Neuron (in vitro differentiated cells): Measurements from ENCODE around the gene FKBP9.
"Not testable (repeated sequence)": the region's sequence is repeated elsewhere in the genome, so short reads cannot be mapped to it uniquely, and the experiment has no call there.

Experiments
- H2AFZ ChIP-seq: one replicate; pipeline ENCODE4 v1.6.1; 2013; ENCODE audit warnings: low read depth, mild to moderate bottlenecking, inconsistent platforms, low read length, moderate library complexity
- H3K27me3 ChIP-seq: one replicate; pipeline ENCODE4 v1.6.1; 2013; ENCODE audit warnings: low read length; ENCODE audit not compliant: insufficient read depth
- H3K36me3 ChIP-seq: one replicate; pipeline ENCODE4 v1.6.1; 2013; ENCODE audit warnings: low read length; ENCODE audit not compliant: insufficient read depth
- H3K4me1 ChIP-seq: one replicate; pipeline ENCODE4 v1.6.1; 2013; ENCODE audit warnings: low read length; ENCODE audit not compliant: insufficient read depth
- H3K4me3 ChIP-seq: 2 replicates; pipeline ENCODE4 v1.5.1; 2013; ENCODE audit warnings: mild to moderate bottlenecking, low read length, moderate library complexity
- H3K9me3 ChIP-seq: one replicate; pipeline ENCODE4 v1.6.1; 2013; ENCODE audit warnings: low read length

The FKBP9 gene

DNA sequence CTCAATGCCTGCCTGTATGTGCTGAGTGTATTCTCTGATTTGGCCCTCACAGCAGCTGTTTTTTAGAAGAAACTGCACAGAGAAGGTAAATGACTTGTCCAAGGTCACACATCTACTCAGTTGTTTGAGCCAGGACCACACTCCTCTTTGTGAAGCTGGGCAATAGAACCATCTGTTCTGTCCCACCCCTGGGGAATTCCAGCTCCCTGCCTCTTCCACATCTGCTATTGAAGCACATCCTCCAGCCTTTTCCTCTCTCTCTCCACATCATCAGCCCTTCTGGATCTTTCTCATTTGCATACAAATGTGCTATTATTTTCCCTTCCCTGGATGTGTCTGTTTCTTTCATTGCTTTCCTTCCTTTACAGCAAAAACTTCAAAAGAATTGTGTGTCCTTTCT is 45.9 kb downstream of the FKBP9 start:
- H3K4me3 ChIP-seq, H3K4me1 ChIP-seq, H3K27me3 ChIP-seq, H2AFZ ChIP-seq, H3K9me3 ChIP-seq, H3K36me3 ChIP-seq: not testable (repeated sequence)

DNA sequence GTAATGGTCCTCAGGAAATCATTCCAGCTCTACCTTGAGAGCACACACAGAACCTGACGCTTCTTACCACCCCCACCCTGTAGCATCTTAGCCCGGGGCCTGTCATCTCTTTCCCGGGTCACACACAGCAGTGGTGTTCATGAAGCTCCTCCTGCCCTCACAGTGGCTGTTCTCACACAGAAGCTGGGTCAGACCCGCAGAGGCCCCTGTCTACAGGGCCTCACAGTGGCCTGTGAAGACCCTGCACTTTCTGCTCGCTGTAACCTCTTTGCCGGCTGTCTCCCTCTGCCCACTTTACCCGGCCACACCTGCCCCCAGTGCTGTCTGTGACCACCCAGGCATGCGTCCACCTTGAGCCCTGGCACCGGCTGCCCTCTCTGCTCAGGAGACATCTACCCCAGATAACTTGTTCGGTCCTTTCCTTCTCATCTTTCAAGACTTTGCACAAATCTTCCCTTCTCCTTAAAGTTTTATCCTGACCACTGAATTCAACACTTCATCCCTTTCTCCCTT is 46.9 kb downstream of the FKBP9 start:
- H2AFZ ChIP-seq, H3K4me3 ChIP-seq, H3K36me3 ChIP-seq, H3K27me3 ChIP-seq, H3K4me1 ChIP-seq, H3K9me3 ChIP-seq: not testable (repeated sequence)

DNA sequence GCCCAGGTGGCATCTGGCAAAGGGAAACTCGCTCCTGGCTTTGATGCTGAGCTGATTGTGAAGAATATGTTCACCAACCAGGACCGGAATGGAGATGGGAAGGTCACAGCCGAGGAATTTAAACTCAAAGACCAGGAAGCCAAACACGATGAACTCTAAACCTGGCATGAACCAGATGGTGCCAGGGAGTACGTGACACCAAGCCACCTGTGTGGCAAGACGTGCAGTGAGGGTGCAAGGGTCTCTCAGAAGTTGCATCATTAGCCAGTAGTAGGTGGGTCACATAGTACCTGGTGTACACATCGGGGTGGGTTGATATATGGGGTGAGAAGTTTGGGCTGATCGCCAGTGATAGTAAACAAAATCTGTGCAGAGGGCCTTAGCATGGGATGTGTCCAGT is 48.0 kb downstream of the FKBP9 start:
- H3K4me3 ChIP-seq, H2AFZ ChIP-seq, H3K4me1 ChIP-seq: not testable (repeated sequence)

DNA sequence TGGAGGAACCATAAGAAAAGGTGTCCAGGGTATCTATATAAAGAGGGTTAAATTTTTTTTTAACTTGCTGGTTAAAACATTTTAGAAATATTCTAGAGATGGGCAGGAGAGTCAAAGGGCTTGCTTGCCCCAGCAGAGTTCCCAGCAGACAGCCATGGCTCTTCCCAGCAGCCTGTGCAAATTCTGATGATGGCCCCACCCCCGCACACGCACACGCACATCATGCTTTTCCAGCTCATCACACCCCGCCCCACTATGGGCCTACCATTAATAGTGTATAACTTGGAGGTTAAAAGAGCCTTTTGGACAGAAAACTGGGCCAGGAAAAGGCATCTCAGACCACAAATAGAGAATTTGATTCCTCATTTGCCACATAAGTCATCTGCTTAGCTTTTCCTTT is 48.5 kb downstream of the FKBP9 start:
- H2AFZ ChIP-seq, H3K27me3 ChIP-seq, H3K4me3 ChIP-seq, H3K9me3 ChIP-seq, H3K4me1 ChIP-seq, H3K36me3 ChIP-seq: not testable (repeated sequence)

More for the DNA sequence above, 48.0 kb downstream of the FKBP9 start:
- H3K36me3 ChIP-seq, H3K9me3 ChIP-seq, H3K27me3 ChIP-seq: not testable (repeated sequence)

DNA sequence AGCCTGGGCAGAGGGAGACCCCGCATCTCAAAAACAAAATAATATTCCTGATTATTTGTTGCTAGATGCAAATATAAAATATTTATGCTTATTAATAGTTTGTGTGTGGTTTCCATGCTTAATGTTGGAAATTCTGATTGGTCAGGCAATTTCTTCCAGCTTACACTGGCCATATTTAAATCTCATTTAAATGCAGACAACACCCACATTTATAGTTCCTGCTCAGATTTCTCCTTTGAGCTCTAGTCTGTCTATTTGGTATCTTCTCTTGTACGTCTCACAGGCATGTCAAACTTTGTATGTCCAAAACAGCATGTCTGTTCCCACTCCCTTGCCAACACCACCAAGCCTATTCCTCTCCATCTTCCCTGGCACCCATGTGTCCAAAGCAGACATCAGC is 52.5 kb downstream of the FKBP9 start:
- no peak overlapping the region for H2AFZ ChIP-seq
- peaks cover 27% of the 10 kb centered on the region for H3K36me3 ChIP-seq
- H3K4me3 ChIP-seq, result no peak overlapping the region
- no peaks in the 10 kb centered on the region for H3K4me1 ChIP-seq
- no peaks in the 10 kb centered on the region for H3K9me3 ChIP-seq
- H3K27me3 ChIP-seq, result no peaks in the 10 kb centered on the region

DNA sequence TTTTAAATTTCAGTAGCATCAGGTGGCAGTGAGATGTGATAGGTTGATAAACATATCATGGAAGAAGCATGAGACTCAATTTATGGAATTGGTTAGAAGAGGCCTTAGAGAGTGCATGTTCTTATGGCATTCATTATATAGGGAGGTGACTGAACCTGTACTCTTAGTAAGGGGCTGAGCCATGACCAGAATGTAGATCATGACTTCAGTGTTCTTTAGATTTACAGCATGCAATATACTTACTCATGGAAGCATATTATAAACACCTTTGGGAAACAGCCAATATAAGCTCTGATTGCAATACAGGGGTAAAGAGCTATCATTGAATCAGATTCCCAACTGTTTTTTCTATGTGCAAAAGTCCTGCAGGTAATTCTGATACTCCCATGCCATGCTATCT is 55.1 kb downstream of the FKBP9 start:
- Histone ChIP-seq H3K4me1 (no peaks in the 10 kb centered on the region), H2AFZ (no peak overlapping the region), H3K9me3 (no peaks in the 10 kb centered on the region), H3K27me3 (no peaks in the 10 kb centered on the region), H3K4me3 (no peak overlapping the region), H3K36me3 (peaks cover 47% of the 10 kb centered on the region)

DNA sequence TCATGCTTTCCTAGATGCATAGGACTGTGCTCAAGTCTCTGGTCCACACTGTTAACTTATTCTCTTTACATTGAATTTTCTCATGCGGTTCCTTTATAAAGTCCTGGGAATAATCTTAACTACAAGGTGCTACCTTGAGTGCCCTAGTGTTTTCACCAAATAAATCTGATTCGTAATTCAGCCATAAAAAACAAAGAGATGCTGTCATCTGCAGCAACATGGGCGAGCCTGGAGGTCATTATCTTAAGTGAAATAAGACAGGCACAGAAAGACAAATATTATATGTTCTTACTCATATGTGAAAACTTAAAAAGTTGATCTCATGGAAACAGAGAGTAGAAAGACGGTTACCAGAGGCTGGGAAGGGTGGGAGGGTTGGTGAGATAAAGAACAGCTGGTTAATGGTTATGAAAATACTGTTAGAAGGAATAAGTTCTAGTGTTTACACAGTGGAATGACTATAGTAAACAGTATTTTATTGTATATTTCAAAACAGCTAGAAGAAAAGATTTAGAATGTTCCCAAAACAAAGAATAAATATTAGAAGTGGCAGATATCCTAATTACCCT is 67.0 kb downstream of the FKBP9 start:
- no peaks in the 10 kb centered on the region for H3K9me3 ChIP-seq
- no peak overlapping the region for H3K4me3 ChIP-seq
- H3K27me3 ChIP-seq, result no peaks in the 10 kb centered on the region
- no peaks in the 10 kb centered on the region for H3K4me1 ChIP-seq
- H2AFZ ChIP-seq, result no peak overlapping the region
- peaks cover 47% of the 10 kb centered on the region for H3K36me3 ChIP-seq

DNA sequence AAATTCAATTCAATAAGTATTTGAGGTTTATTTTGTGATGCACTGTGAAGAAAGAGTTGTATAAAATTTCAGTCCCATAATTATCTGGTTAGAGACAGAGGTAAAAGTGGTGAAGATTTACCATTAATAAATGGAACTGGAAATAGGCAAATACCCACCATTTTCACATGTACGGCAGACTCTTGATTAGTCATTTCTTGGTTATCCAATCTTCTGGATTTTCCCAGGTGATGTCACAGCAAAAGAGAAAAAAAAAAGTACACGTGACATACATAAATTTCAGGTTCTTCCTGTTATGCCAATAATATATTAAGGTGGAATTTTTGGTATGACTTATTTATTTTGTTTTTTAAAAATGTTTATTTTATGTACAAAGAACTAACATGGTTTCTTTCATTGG is 78.5 kb downstream of the FKBP9 start:
- Histone ChIP-seq H3K9me3 (no peaks in the 10 kb centered on the region), H3K36me3 (no peaks in the 10 kb centered on the region), H3K27me3 (no peaks in the 10 kb centered on the region), H3K4me1 (no peaks in the 10 kb centered on the region), H2AFZ (no peak overlapping the region), H3K4me3 (no peak overlapping the region)

DNA sequence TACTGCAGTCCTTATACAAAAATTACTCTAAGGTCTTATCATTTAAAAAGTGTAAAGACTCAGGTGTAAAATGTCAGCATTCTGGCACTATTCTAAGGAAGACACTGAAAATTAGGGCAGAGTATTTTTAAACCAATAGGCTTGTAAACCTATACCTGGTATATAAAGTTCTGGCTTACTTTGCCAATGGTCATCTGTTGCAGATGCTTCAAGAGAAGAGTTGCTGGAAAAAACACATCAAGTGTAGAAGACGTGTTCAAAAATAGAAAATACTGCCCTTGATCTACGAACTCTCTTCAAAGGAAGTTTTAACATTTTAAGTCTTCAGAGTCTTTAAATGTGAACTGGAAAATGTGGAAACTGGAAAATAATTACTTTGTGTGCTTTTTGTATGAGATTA is 81.4 kb downstream of the FKBP9 start:
- H3K9me3 ChIP-seq, result no peaks in the 10 kb centered on the region
- no peak overlapping the region for H3K4me3 ChIP-seq

DNA sequence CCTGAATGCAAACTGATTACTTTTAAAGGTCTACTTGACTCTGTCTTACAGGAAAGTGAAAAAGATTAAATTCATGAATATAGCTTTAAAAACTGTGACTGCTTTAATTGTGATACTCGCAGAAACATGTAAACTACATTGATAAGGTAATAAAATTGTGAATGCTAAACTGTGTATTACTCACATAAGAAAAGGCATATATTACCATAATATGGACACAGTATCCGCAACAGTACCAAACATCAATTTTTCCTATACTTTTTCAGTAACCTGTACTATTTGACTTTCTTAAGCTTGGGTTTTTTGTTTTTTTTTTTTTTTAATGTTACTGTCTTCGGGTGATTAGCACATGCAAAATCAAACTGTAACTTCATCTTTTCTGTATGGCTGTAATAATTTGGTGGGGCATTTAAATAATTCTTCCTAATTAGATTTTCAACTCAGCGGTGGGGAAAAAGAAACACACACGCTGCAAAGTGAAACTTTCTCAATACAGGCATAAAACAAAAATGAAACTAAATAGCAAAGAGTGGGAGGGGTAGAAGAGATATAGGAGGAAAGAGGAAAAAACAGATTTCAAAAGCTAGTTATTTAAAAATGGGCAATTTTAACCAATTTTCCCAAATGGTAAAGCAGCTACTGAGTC is 82.1 kb downstream of the FKBP9 start:
- no peaks in the 10 kb centered on the region for H3K9me3 ChIP-seq
- peaks cover 3% of the 10 kb centered on the region for H3K4me1 ChIP-seq
- H3K27me3 ChIP-seq, result no peaks in the 10 kb centered on the region
- no peak overlapping the region for H3K4me3 ChIP-seq
- H2AFZ ChIP-seq, result no peak overlapping the region
- no peaks in the 10 kb centered on the region for H3K36me3 ChIP-seq

More for the DNA sequence above, 81.4 kb downstream of the FKBP9 start:
- H2AFZ ChIP-seq, result no peak overlapping the region
- no peaks in the 10 kb centered on the region for H3K27me3 ChIP-seq
- no peaks in the 10 kb centered on the region for H3K36me3 ChIP-seq
- no peaks in the 10 kb centered on the region for H3K4me1 ChIP-seq

DNA sequence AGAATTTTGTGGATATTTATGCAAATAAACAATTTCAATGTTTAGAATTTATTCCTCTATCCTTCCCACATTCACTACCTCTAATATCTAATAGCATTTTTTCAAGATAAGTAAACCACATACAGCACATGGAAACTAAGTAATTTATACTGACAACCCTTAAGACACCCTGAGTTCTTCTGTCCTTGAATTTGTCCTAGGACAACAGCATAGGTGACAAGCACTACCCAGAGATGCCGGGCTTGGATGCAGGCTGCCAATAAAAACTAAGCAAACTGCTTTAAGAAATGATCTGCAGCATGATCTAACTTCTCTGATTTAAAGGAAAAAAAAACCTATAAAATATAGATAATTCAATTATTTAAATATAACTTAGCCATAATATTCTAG is 82.7 kb downstream of the FKBP9 start:
- H3K4me3 ChIP-seq, result no peak overlapping the region
- no peaks in the 10 kb centered on the region for H3K36me3 ChIP-seq
- H2AFZ ChIP-seq, result no peak overlapping the region
- H3K27me3 ChIP-seq, result no peaks in the 10 kb centered on the region
- H3K4me1 ChIP-seq, result peaks cover 5% of the 10 kb centered on the region
- H3K9me3 ChIP-seq, result no peaks in the 10 kb centered on the region

DNA sequence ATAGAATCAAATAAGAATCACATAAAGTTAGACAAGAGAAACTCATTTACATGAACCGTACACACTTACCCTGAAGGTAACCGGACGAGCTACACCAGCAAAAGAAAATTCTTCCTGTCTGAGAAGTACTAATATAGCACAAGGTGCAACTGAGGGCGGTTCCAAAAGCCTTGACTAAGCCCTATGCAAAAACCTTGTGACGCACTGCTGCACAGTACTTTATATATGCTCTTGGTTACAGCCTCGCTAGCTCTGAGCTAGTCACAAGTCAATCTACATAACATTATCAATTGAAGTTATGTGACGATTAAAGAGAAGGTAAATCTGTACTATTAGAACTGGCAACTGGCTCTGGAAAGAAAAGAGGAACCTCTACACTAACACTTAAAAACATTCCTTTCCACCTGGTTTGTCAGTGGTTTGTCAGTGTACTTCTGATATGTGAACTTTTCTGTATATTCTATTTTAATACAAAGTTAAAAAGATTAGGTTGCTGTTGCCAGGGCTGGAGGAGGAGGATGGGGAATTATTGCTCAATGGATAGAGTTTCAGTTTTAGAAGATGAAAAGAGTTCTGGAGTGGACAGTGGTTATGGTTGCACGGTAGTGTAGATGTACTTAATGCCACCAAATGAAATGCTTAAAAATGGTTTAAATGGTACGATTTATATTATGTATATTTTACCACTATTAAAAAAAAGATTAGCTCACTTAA is 83.7 kb downstream of the FKBP9 start:
- H3K36me3 ChIP-seq, result no peaks in the 10 kb centered on the region
- H3K4me3 ChIP-seq, result no peak overlapping the region
- H3K9me3 ChIP-seq, result no peaks in the 10 kb centered on the region
- H3K4me1 ChIP-seq, result peaks cover 5% of the 10 kb centered on the region
- H3K27me3 ChIP-seq, result no peaks in the 10 kb centered on the region
- no peak overlapping the region for H2AFZ ChIP-seq

DNA sequence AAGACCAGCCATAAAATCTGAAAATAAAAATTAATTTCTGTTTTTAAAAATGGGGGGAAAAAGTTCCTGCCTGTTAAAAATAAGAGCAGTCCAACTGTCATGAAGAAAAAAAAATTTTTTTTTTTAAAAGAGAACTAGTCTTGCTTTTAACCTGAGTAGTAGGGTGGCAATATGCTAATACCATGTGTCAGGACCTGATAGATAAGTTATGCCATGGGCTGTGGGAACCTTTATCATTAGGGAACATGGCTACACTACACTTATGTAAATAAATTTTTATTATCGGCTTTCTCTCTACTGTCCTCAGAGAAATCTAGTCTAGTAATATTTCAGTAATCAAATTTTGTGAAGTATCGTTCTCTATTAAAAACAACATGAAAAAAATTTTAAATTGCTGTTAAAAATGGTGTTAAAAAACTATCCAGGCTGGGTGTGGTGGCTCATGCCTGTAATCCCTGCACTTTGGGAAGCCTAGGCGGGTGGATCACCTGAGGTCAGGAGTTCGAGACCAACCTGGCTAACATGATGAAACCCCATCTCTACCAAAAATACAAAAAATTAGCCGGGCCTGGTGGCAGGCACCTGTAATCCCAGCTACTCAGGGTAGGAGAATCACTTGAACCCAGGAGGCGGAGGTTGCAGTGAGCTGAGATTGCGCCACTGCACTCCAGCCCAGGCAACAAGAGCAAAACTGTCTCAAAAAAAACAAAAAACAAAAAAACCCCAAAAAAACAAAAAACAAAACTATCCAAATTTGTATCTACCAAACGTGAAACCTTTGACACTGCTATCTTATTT is 84.6 kb downstream of the FKBP9 start:
- no peaks in the 10 kb centered on the region for H3K9me3 ChIP-seq
- H3K4me3 ChIP-seq, result no peak overlapping the region
- H2AFZ ChIP-seq, result no peak overlapping the region
- peaks cover 5% of the 10 kb centered on the region for H3K4me1 ChIP-seq
- no peaks in the 10 kb centered on the region for H3K36me3 ChIP-seq
- no peaks in the 10 kb centered on the region for H3K27me3 ChIP-seq
